PFSK-1 (cell line): ENCODE data around the gene HLCS.

Source experiments
- POLR2AphosphoS5 ChIP-seq: IDR thresholded peaks from 2 replicates; pipeline ENCODE4 v1.6.1; 2012; ENCODE audit warnings: low read depth, mild to moderate bottlenecking, control low read depth, low read length, moderate library complexity
- SIN3A ChIP-seq: IDR thresholded peaks from 2 replicates; pipeline ENCODE4 v1.6.1; 2012; ENCODE audit warnings: mild to moderate bottlenecking, low read length, moderate library complexity, borderline replicate concordance; ENCODE audit not compliant: insufficient read depth
- TAF1 ChIP-seq: IDR thresholded peaks from 2 replicates; pipeline ENCODE4 v1.6.1; 2012; ENCODE audit warnings: low read length, control low read depth, borderline replicate concordance; ENCODE audit not compliant: insufficient read depth
- TF ChIP-seq, protein P1 (sequence below), 2 experiments: IDR thresholded peaks; 2 replicates each; pipeline versions ENCODE4 v1.6.1 to v1.8.0; 2011 to 2012; ENCODE audit warnings: low read depth in 2 of 2, low read length in 2 of 2, control low read depth in 1 of 2, inconsistent platforms in 1 of 2, mild to moderate bottlenecking in 1 of 2, moderate library complexity in 1 of 2; ENCODE audit not compliant: insufficient read depth in 1 of 2

- TF ChIP-seq, protein P1, sequence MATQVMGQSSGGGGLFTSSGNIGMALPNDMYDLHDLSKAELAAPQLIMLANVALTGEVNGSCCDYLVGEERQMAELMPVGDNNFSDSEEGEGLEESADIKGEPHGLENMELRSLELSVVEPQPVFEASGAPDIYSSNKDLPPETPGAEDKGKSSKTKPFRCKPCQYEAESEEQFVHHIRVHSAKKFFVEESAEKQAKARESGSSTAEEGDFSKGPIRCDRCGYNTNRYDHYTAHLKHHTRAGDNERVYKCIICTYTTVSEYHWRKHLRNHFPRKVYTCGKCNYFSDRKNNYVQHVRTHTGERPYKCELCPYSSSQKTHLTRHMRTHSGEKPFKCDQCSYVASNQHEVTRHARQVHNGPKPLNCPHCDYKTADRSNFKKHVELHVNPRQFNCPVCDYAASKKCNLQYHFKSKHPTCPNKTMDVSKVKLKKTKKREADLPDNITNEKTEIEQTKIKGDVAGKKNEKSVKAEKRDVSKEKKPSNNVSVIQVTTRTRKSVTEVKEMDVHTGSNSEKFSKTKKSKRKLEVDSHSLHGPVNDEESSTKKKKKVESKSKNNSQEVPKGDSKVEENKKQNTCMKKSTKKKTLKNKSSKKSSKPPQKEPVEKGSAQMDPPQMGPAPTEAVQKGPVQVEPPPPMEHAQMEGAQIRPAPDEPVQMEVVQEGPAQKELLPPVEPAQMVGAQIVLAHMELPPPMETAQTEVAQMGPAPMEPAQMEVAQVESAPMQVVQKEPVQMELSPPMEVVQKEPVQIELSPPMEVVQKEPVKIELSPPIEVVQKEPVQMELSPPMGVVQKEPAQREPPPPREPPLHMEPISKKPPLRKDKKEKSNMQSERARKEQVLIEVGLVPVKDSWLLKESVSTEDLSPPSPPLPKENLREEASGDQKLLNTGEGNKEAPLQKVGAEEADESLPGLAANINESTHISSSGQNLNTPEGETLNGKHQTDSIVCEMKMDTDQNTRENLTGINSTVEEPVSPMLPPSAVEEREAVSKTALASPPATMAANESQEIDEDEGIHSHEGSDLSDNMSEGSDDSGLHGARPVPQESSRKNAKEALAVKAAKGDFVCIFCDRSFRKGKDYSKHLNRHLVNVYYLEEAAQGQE (IDR thresholded peaks at IDR 0.05; ENCODE audit: insufficient read depth in 1 of 2, low read depth in 2 of 2, low read length in 2 of 2), result no peak
- TF ChIP-seq SIN3A (no peak), POLR2AphosphoS5 (no peak), TAF1 (no peak)
These were observed 204.8 kb downstream of the HLCS start for GRCh38 chr21:36761685-36762084.
